ENCODE data around the gene STIMATE. TPM values are rescaled to one million over a fixed set of nuclear protein-coding genes. Genes with fewer than 3 reads are reported as not detected.

Gene STIMATE
- total RNA-seq, 1 donor from 2014 or later, result 20.3 TPM

GRCh38 chr3:52881871-52882270 lies 15.5 kb downstream of the STIMATE start:
- peaks cover 22% of the 10 kb centered on the region for H3K36me3 Mint-ChIP-seq (ENCODE audit: low read depth)
- H3K4me1 Mint-ChIP-seq, result peaks cover 4% of the 10 kb centered on the region
- DNase-seq (ENCODE audit: low read depth, low spot score), result no peak
- H3K9me3 Mint-ChIP-seq, result no peaks in the 10 kb centered on the region
- H3K27me3 Mint-ChIP-seq (ENCODE audit: low read depth), result no peaks in the 10 kb centered on the region
- no peak overlapping the region for H3K4me3 Mint-ChIP-seq
- H3K27ac Mint-ChIP-seq (ENCODE audit: unreplicated experiment), result peak overlapping the region; percentile 19
- no peak for TF ChIP-seq CTCF (conservative IDR thresholded peaks at IDR 0.05)

GRCh38 chr3:52880474-52880873 lies 16.9 kb downstream of the STIMATE start:
- Mint-ChIP-seq H3K4me3 (no peak overlapping the region), H3K27ac (ENCODE audit: unreplicated experiment) (no peak overlapping the region), H3K36me3 (ENCODE audit: low read depth) (peaks cover 17% of the 10 kb centered on the region), H3K9me3 (no peaks in the 10 kb centered on the region), H3K27me3 (ENCODE audit: low read depth) (no peaks in the 10 kb centered on the region), H3K4me1 (peaks cover 4% of the 10 kb centered on the region)
- no peak for DNase-seq (ENCODE audit: low read depth, low spot score)
- TF ChIP-seq CTCF (conservative IDR thresholded peaks at IDR 0.05), result no peak

GRCh38 chr3:52880047-52880446 lies 17.3 kb downstream of the STIMATE start:
- no peaks in the 10 kb centered on the region for H3K9me3 Mint-ChIP-seq
- no peak overlapping the region for H3K27ac Mint-ChIP-seq (ENCODE audit: unreplicated experiment)
- no peaks in the 10 kb centered on the region for H3K27me3 Mint-ChIP-seq (ENCODE audit: low read depth)
- no peak for DNase-seq (ENCODE audit: low read depth, low spot score)
- peaks cover 4% of the 10 kb centered on the region for H3K4me1 Mint-ChIP-seq
- no peak for TF ChIP-seq CTCF (conservative IDR thresholded peaks at IDR 0.05)
- H3K4me3 Mint-ChIP-seq, result no peak overlapping the region
- peaks cover 12% of the 10 kb centered on the region for H3K36me3 Mint-ChIP-seq (ENCODE audit: low read depth)

DNA sequence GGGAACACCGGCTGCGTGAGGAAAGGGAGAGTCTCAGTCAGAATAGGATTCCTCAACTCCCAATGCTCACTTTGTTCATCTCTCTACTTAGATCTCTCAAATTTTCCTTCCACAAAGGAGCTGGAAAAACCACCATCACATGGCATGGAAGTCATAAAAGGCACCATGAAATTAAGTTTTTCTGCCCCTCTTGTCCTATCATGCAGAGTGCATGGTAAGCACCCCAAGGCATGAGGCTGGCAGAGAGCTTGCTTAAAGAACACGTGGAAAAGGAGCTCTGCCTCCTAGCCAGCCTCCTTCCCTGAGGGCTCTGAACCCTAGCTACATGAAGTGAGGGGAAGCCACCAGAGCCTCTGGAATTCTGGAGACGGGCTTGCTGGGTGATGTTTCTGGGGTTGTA lies 17.8 kb downstream of the STIMATE start:
- TF ChIP-seq CTCF (conservative IDR thresholded peaks at IDR 0.05), result no peak
- no peak overlapping the region for H3K27ac Mint-ChIP-seq (ENCODE audit: unreplicated experiment)
- no peak for DNase-seq (ENCODE audit: low read depth, low spot score)
- peaks cover 8% of the 10 kb centered on the region for H3K36me3 Mint-ChIP-seq (ENCODE audit: low read depth)
- peaks cover 4% of the 10 kb centered on the region for H3K4me1 Mint-ChIP-seq
- no peaks in the 10 kb centered on the region for H3K9me3 Mint-ChIP-seq
- H3K4me3 Mint-ChIP-seq, result no peak overlapping the region
- H3K27me3 Mint-ChIP-seq (ENCODE audit: low read depth), result no peaks in the 10 kb centered on the region

DNA sequence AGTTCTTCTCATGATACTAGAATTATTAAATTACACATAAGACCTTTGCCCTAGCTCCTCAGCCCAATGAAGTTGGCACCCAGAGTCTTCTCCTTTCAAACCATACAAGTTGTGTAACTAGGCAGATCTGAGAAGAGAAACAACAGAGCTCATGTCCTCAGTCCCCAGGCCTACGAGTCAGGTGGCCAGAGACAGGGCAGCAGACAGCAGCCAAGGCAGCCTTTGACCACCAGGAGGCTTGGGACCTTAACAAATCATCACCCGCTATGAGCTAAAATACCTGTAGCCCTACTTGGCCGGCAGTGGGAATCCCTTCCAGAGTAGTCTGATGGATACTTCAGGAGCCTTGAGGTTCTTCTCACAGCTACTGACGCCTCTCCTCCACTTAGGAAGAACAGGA lies 18.3 kb downstream of the STIMATE start:
- H3K27me3 Mint-ChIP-seq (ENCODE audit: low read depth), result no peaks in the 10 kb centered on the region
- H3K4me1 Mint-ChIP-seq, result peaks cover 4% of the 10 kb centered on the region
- H3K27ac Mint-ChIP-seq (ENCODE audit: unreplicated experiment), result no peak overlapping the region
- H3K36me3 Mint-ChIP-seq (ENCODE audit: low read depth), result peaks cover 6% of the 10 kb centered on the region
- no peaks in the 10 kb centered on the region for H3K9me3 Mint-ChIP-seq
- DNase-seq (ENCODE audit: low read depth, low spot score), result no peak
- TF ChIP-seq CTCF (conservative IDR thresholded peaks at IDR 0.05), result no peak
- no peak overlapping the region for H3K4me3 Mint-ChIP-seq

GRCh38 chr3:52877085-52877484 lies 20.3 kb downstream of the STIMATE start:
- H3K9me3 Mint-ChIP-seq, result no peaks in the 10 kb centered on the region
- H3K4me1 Mint-ChIP-seq, result no peaks in the 10 kb centered on the region
- no peak for TF ChIP-seq CTCF (conservative IDR thresholded peaks at IDR 0.05)
- H3K27me3 Mint-ChIP-seq (ENCODE audit: low read depth), result no peaks in the 10 kb centered on the region
- DNase-seq (ENCODE audit: low read depth, low spot score), result no peak
- no peak overlapping the region for H3K4me3 Mint-ChIP-seq
- no peak overlapping the region for H3K27ac Mint-ChIP-seq (ENCODE audit: unreplicated experiment)
- peaks cover 4% of the 10 kb centered on the region for H3K36me3 Mint-ChIP-seq (ENCODE audit: low read depth)
